ENCODE data around the gene CYP2B6. TPM values are rescaled to one million over a fixed set of nuclear protein-coding genes. Genes with fewer than 3 reads are reported as not detected.
"Not testable (repeated sequence)": the region's sequence is repeated elsewhere in the genome, so short reads cannot be mapped to it uniquely, and the experiment has no call there.

Gene CYP2B6
- total RNA-seq, 2 experiments from 2014 or later, result not detected

GRCh38 chr19:40966591-40966990 is 24.5 kb upstream of the CYP2B6 start:
- H3K36me3 Mint-ChIP-seq (ENCODE audit: low read depth); DNase-seq; H3K27ac Mint-ChIP-seq; CTCF ChIA-PET; POLR2A ChIA-PET; H3K4me3 Mint-ChIP-seq; H3K9me3 Mint-ChIP-seq: not testable (repeated sequence)
- peaks cover 33% of the 10 kb centered on the region for H3K4me1 Mint-ChIP-seq
- H3K27me3 Mint-ChIP-seq, result peaks cover 22% of the 10 kb centered on the region

- DNase-seq; H3K9me3 Mint-ChIP-seq; CTCF ChIA-PET; H3K36me3 Mint-ChIP-seq (ENCODE audit: low read depth); H3K4me3 Mint-ChIP-seq; POLR2A ChIA-PET; H3K27ac Mint-ChIP-seq: not testable (repeated sequence)
- H3K4me1 Mint-ChIP-seq, result peaks cover 36% of the 10 kb centered on the region
- H3K27me3 Mint-ChIP-seq, result peaks cover 15% of the 10 kb centered on the region
Measured at GRCh38 chr19:40968065-40968464, 23.0 kb upstream of the CYP2B6 start.

DNA sequence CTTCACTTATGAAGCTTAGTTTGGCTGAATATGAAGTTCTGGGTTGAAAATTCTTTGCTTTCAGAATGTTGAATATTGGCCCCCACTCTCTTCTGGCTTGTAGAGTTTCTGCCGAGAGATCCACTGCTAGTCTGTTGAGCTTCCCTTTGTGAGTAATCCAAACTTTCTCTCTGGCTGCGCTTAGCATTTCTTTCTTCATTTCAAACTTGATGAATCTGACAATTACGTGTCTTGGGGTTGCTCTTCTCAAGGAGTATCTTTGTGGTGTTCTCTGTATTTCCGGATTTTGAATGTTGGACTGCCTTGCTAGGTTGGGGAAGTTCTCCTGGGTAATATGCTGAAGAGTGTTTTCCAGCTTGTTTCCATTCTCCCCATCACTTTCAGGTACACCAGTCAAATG is 21.4 kb upstream of the CYP2B6 start:
- peak overlapping the region; percentile 83 for H3K27ac Mint-ChIP-seq
- H3K27me3 Mint-ChIP-seq; H3K36me3 Mint-ChIP-seq (ENCODE audit: low read depth); DNase-seq; H3K9me3 Mint-ChIP-seq: not testable (repeated sequence)
- CTCF ChIA-PET, result interaction anchor here (1.5 to 2.3 kb wide), 2 partner anchors 175 to 308 kb away, joined by 3 to 17 read pairs; no protein-coding TSS in a partner anchor
- H3K4me3 Mint-ChIP-seq, result peak overlapping the region; percentile 6
- POLR2A ChIA-PET, result interaction anchor here (1.3 kb wide), 1 partner anchor 8 kb away, joined by 4 read pairs; no protein-coding TSS in a partner anchor
- H3K4me1 Mint-ChIP-seq, result peaks cover 41% of the 10 kb centered on the region

GRCh38 chr19:40970396-40971345 is 20.4 kb upstream of the CYP2B6 start:
- not testable (repeated sequence) for H3K36me3 Mint-ChIP-seq (ENCODE audit: low read depth); H3K9me3 Mint-ChIP-seq; H3K27me3 Mint-ChIP-seq
- Mint-ChIP-seq H3K4me1 (peaks cover 46% of the 10 kb centered on the region), H3K4me3 (peak overlapping the region; percentile 6), H3K27ac (peak overlapping the region; percentile 83)
- POLR2A ChIA-PET, result interaction anchor here (0.8 to 1.3 kb wide), 2 partner anchors 9 to 293 kb away, joined by 3 to 4 read pairs; no protein-coding TSS in a partner anchor
- DNase-seq, result peak; percentile 37
- CTCF ChIA-PET, result interaction anchor here (1.5 to 2.3 kb wide), 2 partner anchors 174 to 309 kb away, joined by 3 to 17 read pairs; no protein-coding TSS in a partner anchor

- ChIA-PET POLR2A (interaction anchor here (0.7 kb wide), 1 partner anchor 224 kb away, joined by 6 read pairs; the partner anchor contains the start of gene SNRPA), CTCF (interaction anchor here (0.6 to 2.6 kb wide), 11 partner anchors 11 to 1205 kb away, joined by 3 to 27 read pairs (median 3); partner anchors contain the start of genes ACTMAP and SNRPA)
- Mint-ChIP-seq H3K27me3 (peaks cover 2% of the 10 kb centered on the region), H3K9me3 (no peaks in the 10 kb centered on the region), H3K36me3 (ENCODE audit: low read depth) (no peaks in the 10 kb centered on the region), H3K4me3 (no peak overlapping the region), H3K27ac (no peak overlapping the region), H3K4me1 (peaks cover 48% of the 10 kb centered on the region)
- DNase-seq, result peak; percentile 82
Measured at GRCh38 chr19:40974633-40975037, 16.4 kb upstream of the CYP2B6 start.

GRCh38 chr19:40976134-40976533 is 14.9 kb upstream of the CYP2B6 start:
- Mint-ChIP-seq H3K9me3 (no peaks in the 10 kb centered on the region), H3K4me3 (no peak overlapping the region), H3K36me3 (ENCODE audit: low read depth) (no peaks in the 10 kb centered on the region), H3K27me3 (peaks cover 6% of the 10 kb centered on the region), H3K4me1 (peaks cover 33% of the 10 kb centered on the region), H3K27ac (peak overlapping the region; percentile 32)
- ChIA-PET CTCF (interaction anchor here (2.6 kb wide), 1 partner anchor 168 kb away, joined by 27 read pairs; no protein-coding TSS in a partner anchor), POLR2A (no interaction called here)
- no peak for DNase-seq

DNA sequence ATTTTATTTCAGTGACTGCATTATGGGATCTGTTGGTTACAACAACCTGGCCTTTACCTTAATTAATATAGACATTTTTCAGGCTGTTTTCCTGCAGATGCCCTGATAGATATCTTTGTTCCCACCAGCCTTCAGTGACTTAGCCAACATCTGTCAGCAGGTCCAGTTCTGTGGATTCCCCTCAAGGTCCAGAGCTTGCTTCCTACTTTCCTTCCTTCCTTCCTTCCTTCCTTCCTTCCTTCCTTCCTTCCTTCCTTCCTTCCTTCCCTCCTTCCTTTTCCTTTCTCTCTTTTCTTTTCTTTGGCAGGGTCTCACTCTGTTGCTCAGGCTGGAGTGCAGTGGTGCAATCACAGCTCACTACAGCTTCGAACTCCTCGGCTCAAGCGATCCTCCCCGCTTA is 14.4 kb upstream of the CYP2B6 start:
- CTCF ChIA-PET, result interaction anchor here (0.6 to 2.6 kb wide), 2 partner anchors 63 to 168 kb away, joined by 3 to 27 read pairs; no protein-coding TSS in a partner anchor
- Mint-ChIP-seq H3K27me3 (peaks cover 10% of the 10 kb centered on the region), H3K9me3 (no peaks in the 10 kb centered on the region), H3K4me1 (peaks cover 27% of the 10 kb centered on the region), H3K27ac (peak overlapping the region; percentile 70), H3K36me3 (ENCODE audit: low read depth) (no peaks in the 10 kb centered on the region), H3K4me3 (no peak overlapping the region)
- POLR2A ChIA-PET, result no interaction called here
- DNase-seq, result no peak

DNA sequence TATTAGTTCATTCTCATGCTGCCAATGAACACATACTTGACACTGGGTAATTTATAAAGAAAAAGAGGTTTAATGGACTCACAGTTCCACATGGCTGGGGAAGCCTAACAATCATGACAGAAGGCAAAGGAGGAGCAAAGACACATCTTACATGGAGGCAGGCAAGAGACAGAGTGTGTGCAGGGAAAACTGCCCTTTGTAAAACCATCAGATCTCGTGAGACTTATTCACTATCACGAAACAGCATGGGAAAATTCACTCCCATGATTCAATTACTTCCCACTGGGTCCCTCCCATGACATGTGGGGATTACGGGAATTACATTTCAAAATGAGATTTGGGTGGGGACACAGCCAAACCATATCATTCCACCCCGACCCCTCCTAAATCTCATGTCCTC is 11.3 kb upstream of the CYP2B6 start:
- CTCF ChIA-PET; H3K36me3 Mint-ChIP-seq (ENCODE audit: low read depth); H3K27ac Mint-ChIP-seq; POLR2A ChIA-PET; DNase-seq; H3K4me3 Mint-ChIP-seq; H3K9me3 Mint-ChIP-seq: not testable (repeated sequence)
- Mint-ChIP-seq H3K4me1 (peaks cover 23% of the 10 kb centered on the region), H3K27me3 (peaks cover 16% of the 10 kb centered on the region)

GRCh38 chr19:40980743-40981442 is 10.2 kb upstream of the CYP2B6 start:
- POLR2A ChIA-PET; H3K9me3 Mint-ChIP-seq; CTCF ChIA-PET; DNase-seq; H3K27ac Mint-ChIP-seq; H3K4me3 Mint-ChIP-seq; H3K36me3 Mint-ChIP-seq (ENCODE audit: low read depth): not testable (repeated sequence)
- H3K4me1 Mint-ChIP-seq, result peaks cover 17% of the 10 kb centered on the region
- peaks cover 20% of the 10 kb centered on the region for H3K27me3 Mint-ChIP-seq

- Mint-ChIP-seq H3K27ac (no peak overlapping the region), H3K4me3 (no peak overlapping the region), H3K4me1 (peaks cover 10% of the 10 kb centered on the region), H3K27me3 (peaks cover 24% of the 10 kb centered on the region), H3K36me3 (ENCODE audit: low read depth) (no peaks in the 10 kb centered on the region), H3K9me3 (peaks cover 3% of the 10 kb centered on the region)
- ChIA-PET POLR2A (no interaction called here), CTCF (no interaction called here)
- no peak for DNase-seq
Measured at GRCh38 chr19:40981591-40981990, 9.5 kb upstream of the CYP2B6 start.

DNA sequence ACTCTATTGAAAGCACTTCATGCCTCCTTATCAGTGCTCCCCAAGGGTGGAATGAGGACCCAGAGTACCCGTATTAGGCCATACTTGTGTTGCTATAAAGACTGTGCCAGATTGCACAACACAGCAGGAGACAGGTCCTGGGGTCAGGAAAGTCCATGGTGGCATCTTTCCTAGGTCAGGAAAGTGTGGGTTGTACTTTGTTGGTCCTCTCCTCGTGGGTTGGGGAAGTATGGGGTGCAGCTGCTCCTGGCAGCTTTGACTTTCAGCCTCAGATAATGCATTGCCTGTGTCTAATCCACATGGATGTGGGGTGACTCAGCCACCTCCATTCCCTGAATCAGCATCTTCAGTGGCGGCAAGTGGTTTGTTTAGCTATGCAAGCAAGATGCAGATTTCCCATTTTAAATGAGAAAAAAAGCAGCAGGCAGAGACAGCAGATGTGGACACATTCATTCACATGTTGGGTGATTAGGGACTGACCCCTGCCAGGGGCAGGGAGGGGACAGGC is 8.4 kb upstream of the CYP2B6 start:
- no peak overlapping the region for H3K4me3 Mint-ChIP-seq
- H3K27me3 Mint-ChIP-seq, result peaks cover 24% of the 10 kb centered on the region
- ChIA-PET CTCF (no interaction called here), POLR2A (no interaction called here)
- H3K9me3 Mint-ChIP-seq, result peaks cover 3% of the 10 kb centered on the region
- no peak for DNase-seq
- H3K27ac Mint-ChIP-seq, result no peak overlapping the region
- no peaks in the 10 kb centered on the region for H3K36me3 Mint-ChIP-seq (ENCODE audit: low read depth)
- peaks cover 2% of the 10 kb centered on the region for H3K4me1 Mint-ChIP-seq

DNA sequence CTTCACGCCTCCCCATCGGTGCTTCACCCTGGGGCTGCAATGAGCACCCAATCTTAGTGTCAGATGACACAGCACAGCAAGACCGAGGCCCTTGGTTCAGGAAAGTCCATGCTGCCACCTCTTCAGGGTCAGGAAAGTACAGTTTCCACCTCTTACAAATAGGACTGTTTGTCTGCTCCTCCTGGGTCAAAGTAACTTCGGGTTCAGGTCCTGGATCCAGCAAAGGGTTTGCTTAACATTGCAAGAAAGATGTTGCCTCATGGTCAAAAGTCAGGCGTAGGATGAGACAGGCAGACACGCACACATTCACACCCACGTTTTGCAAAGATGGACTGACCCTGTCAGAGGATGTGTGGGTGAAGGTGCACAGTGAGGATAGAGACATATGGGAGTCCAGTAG is 1.6 kb upstream of the CYP2B6 start:
- DNase-seq, result no peak
- POLR2A ChIA-PET, result no interaction called here
- Mint-ChIP-seq H3K4me3 (no peak overlapping the region), H3K4me1 (no peaks in the 10 kb centered on the region), H3K9me3 (peaks cover 4% of the 10 kb centered on the region), H3K27me3 (peaks cover 14% of the 10 kb centered on the region), H3K27ac (no peak overlapping the region), H3K36me3 (ENCODE audit: low read depth) (no peaks in the 10 kb centered on the region)
- CTCF ChIA-PET, result no interaction called here

DNA sequence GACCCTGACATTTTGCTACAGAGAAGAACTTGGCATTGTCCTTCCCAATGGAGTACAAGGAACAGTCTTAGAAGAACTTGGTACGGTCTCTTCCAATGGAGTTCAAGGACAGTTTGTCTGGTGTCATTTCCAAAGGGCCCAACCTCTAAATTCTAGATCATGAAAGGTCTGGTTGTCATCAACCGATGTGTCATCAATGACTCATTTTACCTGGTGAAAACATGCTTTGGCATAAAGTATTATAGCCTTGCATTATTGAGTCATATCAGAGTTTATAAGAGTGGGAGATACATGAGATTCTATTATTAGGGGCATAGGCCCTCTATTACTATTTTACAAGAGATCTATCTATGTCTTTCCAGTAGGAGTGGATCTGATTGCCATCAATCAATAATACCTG is 4.3 kb downstream of the CYP2B6 start:
- H3K9me3 Mint-ChIP-seq, result peaks cover 3% of the 10 kb centered on the region
- POLR2A ChIA-PET, result no interaction called here
- H3K27ac Mint-ChIP-seq, result no peak overlapping the region
- no peaks in the 10 kb centered on the region for H3K4me1 Mint-ChIP-seq
- no peak overlapping the region for H3K4me3 Mint-ChIP-seq
- DNase-seq, result no peak
- H3K36me3 Mint-ChIP-seq (ENCODE audit: low read depth), result no peaks in the 10 kb centered on the region
- H3K27me3 Mint-ChIP-seq, result peaks cover 2% of the 10 kb centered on the region
- CTCF ChIA-PET, result no interaction called here
